Endodermal cell (in vitro differentiated cells): ENCODE results near the gene PPP1CA. TPM values are rescaled to one million over a fixed set of nuclear protein-coding genes. Genes with fewer than 3 reads are reported as not detected.

ENCODE experiments used
- DNase-seq: peaks from one replicate; pipeline ENCODE4 v3.0.0-alpha.2; 2017
- H3K27ac ChIP-seq: 2 replicates; pipeline ENCODE4 v1.5.1; 2013; ENCODE audit warnings: mild to moderate bottlenecking, low read depth, low read length, moderate library complexity
- H3K27me3 ChIP-seq: 2 replicates; pipeline ENCODE4 v1.6.1; 2013; ENCODE audit warnings: mild to moderate bottlenecking, low read length, moderate library complexity; ENCODE audit not compliant: insufficient read depth, control insufficient read depth, poor library complexity, severe bottlenecking
- H3K36me3 ChIP-seq: 2 replicates; pipeline ENCODE4 v1.7.0; 2013; ENCODE audit warnings: mild to moderate bottlenecking, low read length, moderate library complexity; ENCODE audit not compliant: control insufficient read depth, insufficient read depth
- H3K4me1 ChIP-seq: one replicate; pipeline ENCODE4 v1.7.0; 2013; ENCODE audit warnings: low read length; ENCODE audit not compliant: control insufficient read depth, insufficient read depth
- H3K4me3 ChIP-seq: 2 replicates; pipeline ENCODE4 v1.5.1; 2013; ENCODE audit warnings: mild to moderate bottlenecking, low read length, moderate library complexity
- H3K9ac ChIP-seq: 2 replicates; pipeline ENCODE4 v1.6.1; 2013; ENCODE audit warnings: mild to moderate bottlenecking, low read length, moderate library complexity; ENCODE audit not compliant: poor library complexity, severe bottlenecking; ENCODE audit errors: extremely low read depth
- H3K9me3 ChIP-seq: 2 replicates; pipeline ENCODE4 v1.6.1; 2013; ENCODE audit warnings: mild to moderate bottlenecking, low read length, moderate library complexity; ENCODE audit not compliant: control insufficient read depth
- H3K27ac Mint-ChIP-seq: 2 replicates; pipeline ENCODE4 v1.8.0; 2020; ENCODE audit warnings: mixed read lengths
- H3K27me3 Mint-ChIP-seq: 2 replicates; pipeline ENCODE4 v1.8.0; 2021; ENCODE audit warnings: mild to moderate bottlenecking, mixed read lengths; ENCODE audit not compliant: insufficient read depth
- H3K36me3 Mint-ChIP-seq: 2 replicates; pipeline ENCODE4 v1.8.0; 2020; ENCODE audit warnings: low read depth, mixed read lengths
- H3K4me1 Mint-ChIP-seq: 2 replicates; pipeline ENCODE4 v1.8.0; 2020; ENCODE audit warnings: mixed read lengths
- H3K4me3 Mint-ChIP-seq: 2 replicates; pipeline ENCODE4 v1.8.0; 2020; ENCODE audit warnings: mild to moderate bottlenecking, moderate library complexity, mixed read lengths
- H3K9me3 Mint-ChIP-seq: 2 replicates; pipeline ENCODE4 v1.8.0; 2020; ENCODE audit warnings: mild to moderate bottlenecking, mixed read lengths
- CTCF ChIP-seq: fragments of 200-600 bp; sonication (generic); conservative IDR thresholded peaks from 2 replicates; pipeline ENCODE4 v1.5.0; 2021; ENCODE audit warnings: antibody characterized with exemption, mild to moderate bottlenecking
- WGBS, 2 experiments: methylation state at CpG; one replicate each; pipeline versions ENCODE4 v1.1.5 to v1.1.7; 2013; ENCODE audit warnings: missing lambda C conversion rate in 2 of 2, mixed read lengths in 1 of 2; ENCODE audit not compliant: insufficient coverage in 1 of 2, insufficient read length in 1 of 2; 5-methylcytosine and 5-hydroxymethylcytosine counted together
- total RNA-seq, 2 donors: library from RNA; stranded (reverse); fragmentation: NEBNext Ultra II Directional in 1 of 2; extraction: Animal tissue kit (Norgen Biotek cat#: 25700) in 1 of 2; gene quantifications; 2 replicates in 1 of 2; 3 replicates in 1 of 2; pipeline ENCODE4 v1.2.1, GENCODE V29; 2021

The PPP1CA gene
- total RNA-seq, 2 donors from 2014 or later, result 182 to 212 TPM

DNA sequence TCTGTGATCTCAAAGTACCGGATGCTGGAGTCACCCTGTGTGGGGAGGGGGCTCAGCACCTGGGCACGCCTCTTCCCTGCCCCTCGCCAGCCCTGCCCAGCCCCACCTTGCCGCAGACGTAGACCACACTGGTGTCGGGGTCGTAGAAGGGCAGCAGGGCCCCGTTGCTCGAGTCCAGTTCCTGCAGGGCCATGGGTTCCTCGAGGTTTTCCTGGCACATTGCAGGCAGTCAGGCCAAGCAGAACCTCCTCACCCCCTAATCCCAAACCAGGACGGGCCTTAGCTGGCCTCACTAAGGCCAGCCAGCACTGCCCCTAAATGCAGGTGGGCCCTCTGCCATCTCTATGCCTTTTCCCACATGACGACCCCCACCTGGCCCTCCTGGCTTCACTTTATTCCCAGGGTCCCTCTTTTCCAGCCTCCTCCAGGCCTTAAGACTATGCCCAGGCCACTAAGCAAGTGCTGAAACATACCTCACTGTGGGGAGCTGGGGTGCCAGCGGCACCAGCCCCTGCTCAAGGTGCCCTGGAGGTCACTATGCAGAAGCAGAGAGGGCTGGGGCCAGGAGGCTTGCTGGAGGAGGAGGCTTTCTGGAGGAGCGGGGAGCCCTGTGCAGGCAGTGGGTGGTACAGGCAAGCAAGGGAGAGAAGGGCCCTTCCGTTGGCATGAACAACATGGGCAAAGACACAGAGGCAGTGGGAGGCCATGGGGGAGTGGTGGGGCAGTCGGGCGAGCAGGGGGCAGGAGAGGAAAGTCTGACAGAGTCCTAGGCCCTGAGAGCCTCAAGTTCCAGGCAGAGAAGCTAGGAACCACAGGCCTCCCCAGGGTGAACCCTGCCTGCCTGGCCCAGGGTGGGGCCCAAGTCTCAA, 38.8 kb upstream of the PPP1CA start:
- H3K4me1 Mint-ChIP-seq, result peaks cover 3% of the 10 kb centered on the region
- WGBS, 2 experiments, result 94 to 95% methylated on average over 5 to 17 of the region's 17 CpGs
- H3K27ac Mint-ChIP-seq, result no peak overlapping the region
- Histone ChIP-seq H3K36me3 (peaks cover 32% of the 10 kb centered on the region), H3K9ac (no peak overlapping the region), H3K27ac (no peak overlapping the region), H3K9me3 (no peaks in the 10 kb centered on the region), H3K27me3 (no peaks in the 10 kb centered on the region), H3K4me3 (no peak overlapping the region), H3K4me1 (no peaks in the 10 kb centered on the region)
- H3K27me3 Mint-ChIP-seq, result no peaks in the 10 kb centered on the region
- DNase-seq, result no peak
- no peak for TF ChIP-seq CTCF
- H3K4me3 Mint-ChIP-seq, result no peak overlapping the region
- peaks cover 26% of the 10 kb centered on the region for H3K36me3 Mint-ChIP-seq
- no peaks in the 10 kb centered on the region for H3K9me3 Mint-ChIP-seq

DNA sequence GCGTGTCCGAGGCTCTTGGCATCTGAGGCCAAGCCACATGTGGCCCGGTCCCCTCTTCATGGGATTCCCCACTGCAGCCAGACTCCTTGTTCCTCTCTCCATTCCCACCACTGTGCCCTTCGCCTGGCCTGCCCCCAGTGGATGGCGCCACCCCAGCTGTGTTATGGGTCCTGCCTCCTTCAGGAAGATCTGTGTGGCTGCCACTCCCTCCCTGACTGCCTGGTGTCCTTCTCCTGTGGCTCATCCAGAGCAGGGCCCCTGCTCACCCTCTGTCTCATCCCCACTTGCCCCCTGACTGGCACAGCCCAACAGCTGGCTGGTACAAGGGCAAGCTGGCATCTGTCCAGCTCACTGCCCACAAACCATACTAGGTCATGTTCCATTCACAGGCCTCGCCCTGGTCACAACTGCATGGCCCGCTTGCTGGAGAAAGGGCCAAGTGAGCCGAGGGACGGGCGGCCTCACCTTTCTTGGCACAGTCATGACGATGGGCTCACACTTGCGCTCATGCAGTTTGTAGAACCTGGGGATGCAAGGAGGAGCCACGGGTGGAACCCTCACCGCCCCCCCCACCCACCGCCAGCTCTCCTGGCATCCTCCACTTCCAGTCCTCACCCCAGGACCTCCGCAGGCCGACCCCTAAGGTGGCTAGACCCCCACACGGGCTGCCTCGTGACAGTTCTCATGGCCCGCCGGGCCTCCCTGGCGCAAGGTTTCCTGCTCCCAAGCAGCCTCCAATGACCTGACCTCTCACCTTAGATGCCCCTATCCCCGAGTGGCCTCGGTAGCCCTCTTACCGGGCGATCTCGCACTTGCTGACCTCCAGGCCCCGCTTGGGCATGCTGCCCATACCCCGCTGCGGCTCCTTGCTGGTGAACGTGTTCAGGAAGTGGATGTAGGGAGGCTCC, 37.9 kb upstream of the PPP1CA start:
- DNase-seq, result peak; percentile 81
- no peak overlapping the region for H3K4me3 Mint-ChIP-seq

More for the DNA sequence above, 37.9 kb upstream of the PPP1CA start:
- Mint-ChIP-seq H3K27me3 (no peaks in the 10 kb centered on the region), H3K9me3 (no peaks in the 10 kb centered on the region), H3K27ac (peak overlapping the region; percentile 52), H3K4me1 (peaks cover 3% of the 10 kb centered on the region), H3K36me3 (peaks cover 29% of the 10 kb centered on the region)
- Histone ChIP-seq H3K4me3 (no peak overlapping the region), H3K4me1 (no peaks in the 10 kb centered on the region), H3K27ac (no peak overlapping the region), H3K36me3 (peaks cover 32% of the 10 kb centered on the region), H3K9me3 (no peaks in the 10 kb centered on the region), H3K27me3 (no peaks in the 10 kb centered on the region), H3K9ac (no peak overlapping the region)
- TF ChIP-seq CTCF, result peak; percentile 61
- 94 to 96% methylated on average over 24 to 31 of the region's 31 CpGs for WGBS, 2 experiments
